GM23338 (cell line): ENCODE measurements around the gene HSD3B7. TPM values are rescaled to one million over a fixed set of nuclear protein-coding genes. Genes with fewer than 3 reads are reported as not detected.

Source experiments
- ATAC-seq: fragments of 200-7000 bp; cut with Tn5 transposase; 3 replicates; pipeline ENCODE4 v1.9.1; 2020
- DNase-seq: peaks from one replicate; pipeline ENCODE4 v3.0.0-alpha.2; 2015; ENCODE audit warnings: low spot score
- H2AFZ ChIP-seq: fragments of 200-600 bp; sonication (generic); 2 replicates; pipeline ENCODE4 v1.8.0; 2016; ENCODE audit warnings: antibody characterized with exemption, mild to moderate bottlenecking, moderate library complexity
- H3F3A ChIP-seq: fragments of 200-600 bp; sonication (generic); replicated peaks from 2 replicates; pipeline ENCODE4 v1.8.0; 2017; ENCODE audit warnings: antibody characterized with exemption, mixed run types, low read depth
- H3K27ac ChIP-seq: fragments of 200-600 bp; sonication (generic); 2 replicates; pipeline ENCODE4 v1.6.1; 2016; ENCODE audit warnings: low read depth
- H3K27me3 ChIP-seq: fragments of 200-600 bp; sonication (generic); 2 replicates; pipeline ENCODE4 v1.8.0; 2016; ENCODE audit warnings: mild to moderate bottlenecking, mixed run types, moderate library complexity; ENCODE audit not compliant: insufficient read depth
- H3K36me3 ChIP-seq: fragments of 200-600 bp; sonication (generic); 2 replicates; pipeline ENCODE4 v1.8.0; 2016; ENCODE audit warnings: mild to moderate bottlenecking; ENCODE audit not compliant: insufficient read depth
- H3K4me1 ChIP-seq: fragments of 200-600 bp; sonication (generic); 2 replicates; pipeline ENCODE4 v1.8.0; 2016; ENCODE audit warnings: mild to moderate bottlenecking, moderate library complexity; ENCODE audit not compliant: insufficient read depth
- H3K4me2 ChIP-seq: fragments of 200-600 bp; sonication (generic); 2 replicates; pipeline ENCODE4 v1.7.1; 2017; ENCODE audit warnings: mixed run types
- H3K4me3 ChIP-seq: fragments of 200-600 bp; sonication (generic); 2 replicates; pipeline ENCODE4 v1.6.1; 2016; ENCODE audit warnings: mixed run types
- H3K79me2 ChIP-seq: fragments of 200-600 bp; sonication (generic); replicated peaks from 2 replicates; pipeline ENCODE4 v1.8.0; 2017; ENCODE audit warnings: mild to moderate bottlenecking; ENCODE audit not compliant: insufficient read depth
- H3K9me2 ChIP-seq: fragments of 200-600 bp; sonication (generic); 2 replicates; pipeline ENCODE4 v1.8.0; 2017; ENCODE audit not compliant: insufficient read depth
- H4K20me1 ChIP-seq: fragments of 200-600 bp; sonication (generic); replicated peaks from 2 replicates; pipeline ENCODE4 v1.8.0; 2017; ENCODE audit warnings: mild to moderate bottlenecking; ENCODE audit not compliant: insufficient read depth
- H3K27ac Mint-ChIP-seq: 2 replicates; pipeline ENCODE4 v1.8.0; 2020; ENCODE audit warnings: inconsistent platforms, mild to moderate bottlenecking, moderate library complexity, mixed read lengths
- H3K27me3 Mint-ChIP-seq: 3 replicates; pipeline ENCODE4 v1.8.0; 2022; ENCODE audit warnings: low read depth, mild to moderate bottlenecking, moderate library complexity, mixed read lengths, inconsistent platforms; ENCODE audit not compliant: insufficient read depth, poor library complexity
- H3K36me3 Mint-ChIP-seq: 3 replicates; pipeline ENCODE4 v1.8.0; 2021; ENCODE audit warnings: low read depth, mild to moderate bottlenecking, inconsistent platforms, moderate library complexity, mixed read lengths
- H3K4me1 Mint-ChIP-seq: 3 replicates; pipeline ENCODE4 v1.8.0; 2020; ENCODE audit warnings: mild to moderate bottlenecking, inconsistent platforms, mixed read lengths
- H3K4me3 Mint-ChIP-seq: 3 replicates; pipeline ENCODE4 v1.8.0; 2021; ENCODE audit warnings: moderate library complexity, mild to moderate bottlenecking, inconsistent platforms, mixed read lengths
- H3K9me3 Mint-ChIP-seq: 3 replicates; pipeline ENCODE4 v1.8.0; 2020; ENCODE audit warnings: moderate library complexity, mild to moderate bottlenecking, inconsistent platforms, mixed read lengths
- CTCF ChIP-seq, 2 experiments: fragments of 200-600 bp in 1 of 2; sonication (generic) in 1 of 2; conservative IDR thresholded peaks; 2 replicates each; pipeline versions ENCODE4 v1.5.1 to v1.6.1; 2016 to 2017; ENCODE audit warnings: antibody characterized with exemption in 2 of 2, low read depth in 2 of 2, mild to moderate bottlenecking in 2 of 2, moderate library complexity in 1 of 2
- EZH2phosphoT487 ChIP-seq: fragments of 200-600 bp; sonication (generic); IDR thresholded peaks from one replicate; pipeline ENCODE4 v1.8.1; 2018; ENCODE audit warnings: antibody characterized with exemption; ENCODE audit not compliant: unreplicated experiment
- POLR2AphosphoS5 ChIP-seq: IDR thresholded peaks from 2 replicates; pipeline ENCODE4 v1.6.1; 2016; ENCODE audit warnings: antibody characterized with exemption, low read depth
- REST ChIP-seq: IDR thresholded peaks from one replicate; pipeline ENCODE4 v1.6.1; 2018; ENCODE audit warnings: antibody characterized with exemption; ENCODE audit not compliant: unreplicated experiment
- ZNF462 ChIP-seq: fragments of 250-450 bp; sonication (Bioruptor Pico); IDR thresholded peaks from 2 replicates; pipeline ENCODE4 v1.5.0; 2020; ENCODE audit warnings: mild to moderate bottlenecking, moderate library complexity
- polyA plus RNA-seq: library from polyadenylated mRNA; unstranded; fragments of >200 nt; fragmentation: Nextera tagmentation; extraction: Ambion mirVana; gene quantifications from 2 replicates; pipeline ENCODE4 v1.2.1, GENCODE V29; 2016
- total RNA-seq: library from RNA; depleted of rRNA; stranded (reverse); fragments of >200 nt; shearing (Covaris generic); gene quantifications from 2 replicates; pipeline ENCODE4 v1.2.3, GENCODE V29; 2014

The HSD3B7 gene
- total and polyA plus RNA-seq, 2 experiments from 2014 or later, result 4.3 to 12.2 TPM

- TF ChIP-seq ZNF462 (CRISPR knock-in tag), result no peak
Measured at GRCh38 chr16:31004658-31005057, 19.7 kb downstream of the HSD3B7 start (continued).

- Histone ChIP-seq H3K4me1 (no peaks in the 10 kb centered on the region; the same call in 1 of the 2 replicates), H3K4me2 (no peak overlapping the region), H4K20me1 (0 out of 2 replicates have a peak, but pooled peaks cover 5% of the 10 kb centered on the region), H3K9me2 (no peaks in the 10 kb centered on the region), H3F3A (no peaks in the 10 kb centered on the region), H2AFZ (no peak overlapping the region), H3K79me2 (peaks cover 14% of the 10 kb centered on the region), H3K27ac (no peak overlapping the region), H3K36me3 (no peaks in the 10 kb centered on the region; the same call in 1 of the 2 replicates), H3K27me3 (no peaks in the 10 kb centered on the region), H3K4me3 (no peak overlapping the region)
- H3K27me3 Mint-ChIP-seq, result peaks cover 20% of the 10 kb centered on the region
- H3K9me3 Mint-ChIP-seq, result no peaks in the 10 kb centered on the region; the same call in 2 of the 3 replicates
- DNase-seq (no peak), ATAC-seq (no peak)
- no peaks in the 10 kb centered on the region; the same call in 2 of the 3 replicates for H3K36me3 Mint-ChIP-seq
- H3K4me1 Mint-ChIP-seq, result peaks cover 15% of the 10 kb centered on the region
- H3K27ac Mint-ChIP-seq, result no peak overlapping the region
- no peak overlapping the region; the same call in 2 of the 3 replicates for H3K4me3 Mint-ChIP-seq
- TF ChIP-seq POLR2AphosphoS5 (no peak), REST (no peak), CTCF (conservative IDR thresholded peaks at IDR 0.05; ENCODE audit: low read depth in 2 of 2) (no peak), EZH2phosphoT487 (no peak)
Measured at GRCh38 chr16:31005350-31006085, 20.5 kb downstream of the HSD3B7 start.
